Right atrium auricular region (tissue), 2 donors: ENCODE data around the gene SMIM41. TPM values are rescaled to one million over a fixed set of nuclear protein-coding genes. Genes with fewer than 3 reads are reported as not detected.

ENCODE experiments used
- DNase-seq: peaks from one replicate; pipeline ENCODE4 v3.0.0-alpha.2; 2019; ENCODE audit warnings: low spot score
- H3K27ac ChIP-seq, 2 donors: fragments of 200-600 bp; sonication (generic); 1 replicate in 1 of 2; 2 replicates in 1 of 2; pipeline ENCODE4 v1.5.1; 2016 to 2019
- H3K27me3 ChIP-seq, 2 donors: fragments of 200-600 bp; sonication (generic); one replicate each; pipeline versions ENCODE4 v1.5.1 to v1.6.0; 2017 to 2019
- H3K36me3 ChIP-seq: fragments of 200-600 bp; sonication (generic); one replicate; pipeline ENCODE4 v1.5.1; 2016
- H3K4me1 ChIP-seq, 2 donors: fragments of 200-600 bp; sonication (generic); one replicate each; pipeline versions ENCODE4 v1.5.1 to v1.6.0; 2017 to 2019
- H3K4me3 ChIP-seq, 2 donors: fragments of 200-600 bp; sonication (generic); 1 replicate in 1 of 2; 2 replicates in 1 of 2; pipeline ENCODE4 v1.5.1; 2017 to 2019; ENCODE audit warnings: mild to moderate bottlenecking in 1 of 2, moderate library complexity in 1 of 2
- H3K9me3 ChIP-seq, 2 donors: fragments of 200-600 bp; sonication (generic); one replicate each; pipeline ENCODE4 v1.5.1; 2019
- total RNA-seq, 2 donors: library from RNA; depleted of rRNA; stranded (reverse); fragments of >200 nt; gene quantifications; one replicate each; pipeline ENCODE4 v1.1.0, GENCODE V29; 2016
- TF ChIP-seq, protein P1 (sequence below), 2 donors: fragments of 200-600 bp; sonication (generic); IDR thresholded peaks; one replicate each; pipeline ENCODE4 v1.5.1; 2019; ENCODE audit warnings: antibody characterized with exemption in 2 of 2

Gene SMIM41
- total RNA-seq, 2 donors from 2014 or later: 0.44 to 3.2 TPM

- H3K36me3 ChIP-seq: peaks cover 45% of the 10 kb centered on the region
- H3K4me3 ChIP-seq: no peak overlapping the region
- no peaks in the 10 kb centered on the region for H3K9me3 ChIP-seq
- no peaks in the 10 kb centered on the region for H3K27me3 ChIP-seq
- peaks cover 0 to 45% of the 10 kb centered on the region in 2 donors for H3K4me1 ChIP-seq
- DNase-seq: no peak
- TF ChIP-seq, protein P1, sequence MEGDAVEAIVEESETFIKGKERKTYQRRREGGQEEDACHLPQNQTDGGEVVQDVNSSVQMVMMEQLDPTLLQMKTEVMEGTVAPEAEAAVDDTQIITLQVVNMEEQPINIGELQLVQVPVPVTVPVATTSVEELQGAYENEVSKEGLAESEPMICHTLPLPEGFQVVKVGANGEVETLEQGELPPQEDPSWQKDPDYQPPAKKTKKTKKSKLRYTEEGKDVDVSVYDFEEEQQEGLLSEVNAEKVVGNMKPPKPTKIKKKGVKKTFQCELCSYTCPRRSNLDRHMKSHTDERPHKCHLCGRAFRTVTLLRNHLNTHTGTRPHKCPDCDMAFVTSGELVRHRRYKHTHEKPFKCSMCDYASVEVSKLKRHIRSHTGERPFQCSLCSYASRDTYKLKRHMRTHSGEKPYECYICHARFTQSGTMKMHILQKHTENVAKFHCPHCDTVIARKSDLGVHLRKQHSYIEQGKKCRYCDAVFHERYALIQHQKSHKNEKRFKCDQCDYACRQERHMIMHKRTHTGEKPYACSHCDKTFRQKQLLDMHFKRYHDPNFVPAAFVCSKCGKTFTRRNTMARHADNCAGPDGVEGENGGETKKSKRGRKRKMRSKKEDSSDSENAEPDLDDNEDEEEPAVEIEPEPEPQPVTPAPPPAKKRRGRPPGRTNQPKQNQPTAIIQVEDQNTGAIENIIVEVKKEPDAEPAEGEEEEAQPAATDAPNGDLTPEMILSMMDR (IDR thresholded peaks at IDR 0.05): no peak
- H3K27ac ChIP-seq: no peak overlapping the region
These were observed 1.2 kb upstream of the SMIM41 start for GRCh38 chr12:52078276-52078675.

- no peak overlapping the region for H3K4me3 ChIP-seq
These were observed 1.1 kb downstream of the SMIM41 start for GRCh38 chr12:52080403-52081251.

DNA sequence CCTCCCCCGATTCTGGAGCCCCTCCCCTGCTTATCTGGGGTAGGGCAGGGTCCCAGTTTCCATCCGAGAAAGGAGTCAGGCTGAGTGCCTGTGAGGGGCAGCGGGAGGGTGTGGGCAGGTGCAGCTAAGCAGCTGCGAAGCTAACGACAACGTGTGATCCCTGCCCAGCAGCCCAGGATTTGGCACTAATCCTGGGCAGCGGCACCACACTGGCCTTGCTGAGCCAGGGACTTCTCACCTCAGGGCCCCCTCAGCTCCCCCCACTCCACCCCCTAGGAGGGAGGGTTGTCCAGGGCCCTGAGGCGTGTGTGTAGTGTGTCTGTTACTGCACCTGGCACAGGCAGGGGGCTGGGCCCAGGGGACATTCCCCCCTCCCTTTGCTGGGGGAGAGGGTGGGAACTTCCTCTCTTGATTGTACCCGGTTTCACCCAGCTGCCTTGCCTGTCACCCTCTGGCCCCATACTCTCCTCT lies 1.8 kb downstream of the SMIM41 start:
- TF ChIP-seq, protein P1 (IDR thresholded peaks at IDR 0.05): no peak
- DNase-seq: no peak
- Histone ChIP-seq H3K4me3 (no peak overlapping the region), H3K27ac (peak overlapping the region; percentile 63 to 75), H3K9me3 (no peaks in the 10 kb centered on the region), H3K36me3 (peaks cover 21% of the 10 kb centered on the region), H3K27me3 (no peaks in the 10 kb centered on the region), H3K4me1 (peaks cover 0 to 29% of the 10 kb centered on the region in 2 donors)

More at GRCh38 chr12:52080403-52081251, 1.1 kb downstream of the SMIM41 start:
- H3K27me3 ChIP-seq: no peaks in the 10 kb centered on the region
- H3K4me1 ChIP-seq: peaks cover 0 to 29% of the 10 kb centered on the region in 2 donors
- peak overlapping the region; percentile 63 to 75 for H3K27ac ChIP-seq
- TF ChIP-seq, protein P1 (IDR thresholded peaks at IDR 0.05): no peak
- peaks cover 26% of the 10 kb centered on the region for H3K36me3 ChIP-seq
- DNase-seq: no peak
- H3K9me3 ChIP-seq: no peaks in the 10 kb centered on the region

DNA sequence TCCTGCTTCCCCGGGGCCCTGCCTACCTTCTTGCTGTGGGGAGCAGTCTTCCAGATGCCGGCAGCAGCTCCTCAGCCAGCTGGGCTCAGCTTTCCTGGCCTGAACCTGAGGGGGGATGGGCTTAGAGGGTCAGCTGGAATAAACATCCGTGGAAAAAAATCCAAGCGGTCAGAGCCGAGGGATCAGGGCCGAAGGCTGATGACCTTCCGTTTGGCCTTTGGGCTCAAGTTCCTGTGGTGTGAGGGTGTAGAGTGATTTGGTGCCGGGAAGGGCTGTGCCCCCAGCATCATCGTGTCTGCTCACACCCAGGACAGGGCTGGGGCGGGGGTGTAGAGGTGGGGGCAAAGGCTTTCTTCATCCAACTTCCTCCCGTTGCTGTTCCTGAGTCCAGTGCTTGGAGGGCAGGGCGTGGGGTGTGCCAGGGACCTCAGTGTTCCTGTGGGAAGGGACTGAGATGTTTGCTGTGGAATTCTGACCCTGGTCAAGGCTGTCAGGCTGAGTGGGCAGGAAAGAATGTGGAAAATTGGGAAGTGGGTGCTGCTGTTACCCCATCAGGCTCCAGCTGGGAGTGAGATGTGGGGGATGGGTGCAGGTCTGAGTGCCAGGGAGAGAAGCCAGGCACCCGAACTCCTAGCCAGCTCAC lies 2.6 kb downstream of the SMIM41 start:
- Histone ChIP-seq H3K4me1 (peaks cover 0 to 29% of the 10 kb centered on the region in 2 donors), H3K36me3 (peaks cover 12% of the 10 kb centered on the region), H3K27ac (peak overlapping the region; percentile 63 to 75), H3K9me3 (no peaks in the 10 kb centered on the region), H3K4me3 (no peak overlapping the region), H3K27me3 (no peaks in the 10 kb centered on the region)
- DNase-seq: peak; percentile 79
- TF ChIP-seq, protein P1 (IDR thresholded peaks at IDR 0.05): no peak

GRCh38 chr12:52082669-52082987 lies 3.1 kb downstream of the SMIM41 start:
- H3K36me3 ChIP-seq: peaks cover 8% of the 10 kb centered on the region
- H3K4me1 ChIP-seq: peaks cover 0 to 29% of the 10 kb centered on the region in 2 donors
- peak overlapping the region; percentile 63 to 75 for H3K27ac ChIP-seq
- H3K9me3 ChIP-seq: no peaks in the 10 kb centered on the region
- no peak for DNase-seq
- no peak overlapping the region for H3K4me3 ChIP-seq
- no peaks in the 10 kb centered on the region for H3K27me3 ChIP-seq
- TF ChIP-seq, protein P1 (IDR thresholded peaks at IDR 0.05): no peak
